Smooth muscle cell (in vitro differentiated cells): ENCODE results near the gene GORAB. TPM values are rescaled to one million over a fixed set of nuclear protein-coding genes. Genes with fewer than 3 reads are reported as not detected.

Experiments
- DNase-seq: peaks from one replicate; lab custom pipeline; 2025; ENCODE audit not compliant: unreplicated experiment; lab: John Stamatoyannopoulos, UW
- H2AFZ ChIP-seq: fragments of 200-600 bp; sonication (generic); 2 replicates; pipeline ENCODE4 v1.6.0; 2016; ENCODE audit warnings: antibody characterized with exemption, low read depth, mild to moderate bottlenecking
- H3F3A ChIP-seq: fragments of 200-600 bp; sonication (generic); 2 replicates; pipeline ENCODE4 v1.6.0; 2017; ENCODE audit warnings: antibody characterized with exemption, low read depth
- H3K27ac ChIP-seq: fragments of 200-600 bp; sonication (generic); 2 replicates; pipeline ENCODE4 v1.5.1; 2016; ENCODE audit warnings: low read depth, mild to moderate bottlenecking
- H3K27me3 ChIP-seq: fragments of 200-600 bp; sonication (generic); 2 replicates; pipeline ENCODE4 v1.6.1; 2016; ENCODE audit warnings: low read depth, mild to moderate bottlenecking
- H3K36me3 ChIP-seq: fragments of 200-600 bp; sonication (generic); 2 replicates; pipeline ENCODE4 v1.5.1; 2016; ENCODE audit warnings: low read depth
- H3K4me1 ChIP-seq: fragments of 200-600 bp; sonication (generic); 2 replicates; pipeline ENCODE4 v1.5.1; 2016; ENCODE audit warnings: low read depth
- H3K4me2 ChIP-seq: fragments of 200-600 bp; sonication (generic); 2 replicates; pipeline ENCODE4 v1.6.0; 2016; ENCODE audit warnings: mild to moderate bottlenecking
- H3K4me3 ChIP-seq: fragments of 200-600 bp; sonication (generic); 2 replicates; pipeline ENCODE4 v1.5.1; 2016; ENCODE audit warnings: mild to moderate bottlenecking
- H3K79me2 ChIP-seq: fragments of 200-600 bp; sonication (generic); 2 replicates; pipeline ENCODE4 v1.6.0; 2016; ENCODE audit warnings: low read depth, mild to moderate bottlenecking
- H3K9ac ChIP-seq: fragments of 200-600 bp; sonication (generic); 2 replicates; pipeline ENCODE4 v1.6.0; 2016; ENCODE audit warnings: low read depth
- H3K9me3 ChIP-seq: fragments of 200-600 bp; sonication (generic); replicated peaks from 2 replicates; pipeline ENCODE4 v1.5.1; 2016; ENCODE audit warnings: low read depth
- H4K20me1 ChIP-seq: fragments of 200-600 bp; sonication (generic); 2 replicates; pipeline ENCODE4 v1.6.0; 2016; ENCODE audit warnings: low read depth
- CTCF ChIP-seq: fragments of 200-600 bp; sonication (generic); IDR thresholded peaks from 2 replicates; pipeline ENCODE4 v1.5.1; 2017; ENCODE audit warnings: borderline replicate concordance, mild to moderate bottlenecking, antibody characterized with exemption; ENCODE audit not compliant: insufficient read depth, poor library complexity, severe bottlenecking
- WGBS: methylation state at CpG from one replicate; pipeline ENCODE4 v1.1.7; 2016; ENCODE audit warnings: low lambda C conversion rate; 5-methylcytosine and 5-hydroxymethylcytosine counted together
- polyA plus RNA-seq: library from polyadenylated mRNA; unstranded; fragments of >200 nt; fragmentation: Nextera tagmentation; extraction: Ambion mirVana; gene quantifications from 2 replicates; pipeline ENCODE4 v1.2.1, GENCODE V29; 2016
- total RNA-seq: library from RNA; depleted of rRNA; stranded (reverse); fragments of >200 nt; gene quantifications from 2 replicates; pipeline ENCODE4 v1.2.3, GENCODE V29; 2014

GORAB gene
- total RNA-seq = 13.8 and 17.6 TPM in 2 replicates
- polyA plus RNA-seq = 4.5 and 5.7 TPM in 2 replicates

GRCh38 chr1:170531758-170532657 is at the start of gene GORAB:
Gene GORAB (plus strand): TSS chr1:170532166. CDS start chr1:170532224, 58 bp downstream.
- H3K36me3 ChIP-seq = no peaks in the 10 kb centered on the region
- H3K27ac ChIP-seq = peak within 1 kb of the TSS; percentile 98
- H3F3A ChIP-seq = peaks cover 15% of the 10 kb centered on the region
- peak; percentile 70 for DNase-seq
- H2AFZ ChIP-seq = peak within 1 kb of the TSS; percentile 85
- no peaks in the 10 kb centered on the region for H3K27me3 ChIP-seq
- H3K4me2 ChIP-seq = peak within 1 kb of the TSS; percentile 87
- H4K20me1 ChIP-seq = no peaks in the 10 kb centered on the region
- H3K9me3 ChIP-seq = no peaks in the 10 kb centered on the region
- no peak for TF ChIP-seq CTCF
- peaks cover 13% of the 10 kb centered on the region for H3K4me1 ChIP-seq
- H3K79me2 ChIP-seq = peaks cover 44% of the 10 kb centered on the region
- H3K4me3 ChIP-seq = peak within 1 kb of the TSS; percentile 66
- H3K9ac ChIP-seq = peak within 1 kb of the TSS; percentile 97
- WGBS = 1% methylated on average over 36 of the region's 36 CpGs

- H3K4me1 ChIP-seq = no peaks in the 10 kb centered on the region
- H3K4me2 ChIP-seq = peak overlapping the region; percentile 65
- no peaks in the 10 kb centered on the region for H3F3A ChIP-seq
- no peak for TF ChIP-seq CTCF
- H2AFZ ChIP-seq = peak overlapping the region; percentile 26
- no peaks in the 10 kb centered on the region for H3K27me3 ChIP-seq
- no peak overlapping the region for H3K9ac ChIP-seq
- no peaks in the 10 kb centered on the region for H3K79me2 ChIP-seq
- 26% methylated on average over 5 of the region's 5 CpGs for WGBS
- no peak overlapping the region for H3K4me3 ChIP-seq
- H4K20me1 ChIP-seq = no peaks in the 10 kb centered on the region
- H3K36me3 ChIP-seq = no peaks in the 10 kb centered on the region
- no peaks in the 10 kb centered on the region for H3K9me3 ChIP-seq
- no peak overlapping the region for H3K27ac ChIP-seq
- no peak for DNase-seq
Measured at GRCh38 chr1:170483051-170483450, 48.9 kb upstream of the GORAB start.

- H2AFZ ChIP-seq = no peak overlapping the region
- H4K20me1 ChIP-seq = no peaks in the 10 kb centered on the region
- H3K79me2 ChIP-seq = no peaks in the 10 kb centered on the region
- no peak overlapping the region for H3K9ac ChIP-seq
- H3F3A ChIP-seq = no peaks in the 10 kb centered on the region
- TF ChIP-seq CTCF = no peak
- H3K36me3 ChIP-seq = no peaks in the 10 kb centered on the region
- DNase-seq = no peak
- no peak overlapping the region for H3K4me2 ChIP-seq
- H3K4me1 ChIP-seq = no peaks in the 10 kb centered on the region
- no peak overlapping the region for H3K4me3 ChIP-seq
- H3K27ac ChIP-seq = no peak overlapping the region
- H3K9me3 ChIP-seq = no peaks in the 10 kb centered on the region
- H3K27me3 ChIP-seq = no peaks in the 10 kb centered on the region
Measured at GRCh38 chr1:170487503-170487902, 44.5 kb upstream of the GORAB start.
